ENCODE data around the gene TSHZ1. TPM values are rescaled to one million over a fixed set of nuclear protein-coding genes. Genes with fewer than 3 reads are reported as not detected.

The TSHZ1 gene
- total RNA-seq, 2 experiments from 2014 or later: 5.9 to 9.5 TPM

GRCh38 chr18:75309564-75309963 lies 99.0 kb downstream of the TSHZ1 start:
- CTCF ChIA-PET (ENCODE audit: unreplicated experiment): no interaction called here
- Histone ChIP-seq H3K9me2 (ENCODE audit: insufficient read depth, low read length) (no peaks in the 10 kb centered on the region), H3K79me2 (ENCODE audit: insufficient read depth, low read depth, low read length) (no peaks in the 10 kb centered on the region), H4K20me1 (ENCODE audit: insufficient read depth, low read length) (no peaks in the 10 kb centered on the region), H3K9me3 (ENCODE audit: low read length) (no peaks in the 10 kb centered on the region), H3K27ac (ENCODE audit: low read depth, low read length, poor library complexity, severe bottlenecking) (no peak overlapping the region), H2AFZ (ENCODE audit: low read length) (no peak overlapping the region), H3K4me3 (ENCODE audit: low read depth, low read length, poor library complexity, severe bottlenecking) (no peak overlapping the region), H3K36me3 (ENCODE audit: insufficient read depth, low read length) (no peaks in the 10 kb centered on the region), H3K4me1 (ENCODE audit: insufficient read depth, low read length, poor library complexity, severe bottlenecking) (no peaks in the 10 kb centered on the region), H3K4me2 (ENCODE audit: low read length) (no peak overlapping the region)
- BruUV-seq (replicated peaks): no TSS peak
- POLR2A ChIA-PET: no interaction called here
- DNase-seq (ENCODE audit: low spot score): no peak
- intact Hi-C loops (cut with micrococcal nuclease; ENCODE audit: unreplicated experiment): no loop called here
- TF ChIP-seq CTCF (conservative IDR thresholded peaks at IDR 0.05; ENCODE audit: low read length) (no peak), EZH2phosphoT487 (IDR thresholded peaks at IDR 0.05; ENCODE audit: borderline replicate concordance, low read depth, low read length) (no peak)

DNA sequence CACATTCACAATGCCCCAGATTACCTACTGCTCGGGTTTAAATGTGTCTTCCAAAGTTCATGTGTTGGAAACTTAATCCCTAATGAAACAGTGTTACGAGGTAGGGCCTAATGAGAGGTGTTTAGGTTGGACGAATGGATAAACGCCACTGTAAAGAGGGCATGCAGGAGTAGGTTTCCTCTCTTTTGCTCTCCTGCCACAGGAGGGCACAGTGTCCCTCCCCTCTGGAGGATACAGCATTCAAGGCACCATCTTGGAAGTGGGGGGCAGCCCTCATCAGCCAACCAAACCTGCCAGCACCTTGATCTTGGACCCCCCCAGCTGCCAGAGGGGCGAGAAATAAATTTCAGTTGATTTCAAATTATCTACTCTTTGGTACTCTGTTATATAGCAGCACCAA lies 103.5 kb downstream of the TSHZ1 start:
- no peak for TF ChIP-seq CTCF (conservative IDR thresholded peaks at IDR 0.05; ENCODE audit: low read length)
- H3K79me2 ChIP-seq (ENCODE audit: insufficient read depth, low read depth, low read length): no peaks in the 10 kb centered on the region
- ChIA-PET POLR2A (no interaction called here), CTCF (ENCODE audit: unreplicated experiment) (no interaction called here)
- no peaks in the 10 kb centered on the region for H3K4me1 ChIP-seq (ENCODE audit: insufficient read depth, low read length, poor library complexity, severe bottlenecking)
- H2AFZ ChIP-seq (ENCODE audit: low read length): no peak overlapping the region
- no peak overlapping the region for H3K27ac ChIP-seq (ENCODE audit: low read depth, low read length, poor library complexity, severe bottlenecking)
- no peaks in the 10 kb centered on the region for H4K20me1 ChIP-seq (ENCODE audit: insufficient read depth, low read length)
- H3K9me3 ChIP-seq (ENCODE audit: low read length): no peaks in the 10 kb centered on the region
- H3K36me3 ChIP-seq (ENCODE audit: insufficient read depth, low read length): no peaks in the 10 kb centered on the region
- H3K9me2 ChIP-seq (ENCODE audit: insufficient read depth, low read length): no peaks in the 10 kb centered on the region
- no peak overlapping the region for H3K4me2 ChIP-seq (ENCODE audit: low read length)
- no peak for DNase-seq (ENCODE audit: low spot score)
- intact Hi-C loops (cut with micrococcal nuclease; ENCODE audit: unreplicated experiment): no loop called here
- H3K4me3 ChIP-seq (ENCODE audit: low read depth, low read length, poor library complexity, severe bottlenecking): no peak overlapping the region
- BruUV-seq (replicated peaks): no TSS peak

- no peak for TF ChIP-seq CTCF (conservative IDR thresholded peaks at IDR 0.05; ENCODE audit: low read length)
- no peak for TF ChIP-seq EZH2phosphoT487 (IDR thresholded peaks at IDR 0.05; ENCODE audit: borderline replicate concordance, low read depth, low read length)
- no peaks in the 10 kb centered on the region for H3K79me2 ChIP-seq (ENCODE audit: insufficient read depth, low read depth, low read length)
- H3K9me2 ChIP-seq (ENCODE audit: insufficient read depth, low read length): no peaks in the 10 kb centered on the region
- no peak overlapping the region for H3K4me3 ChIP-seq (ENCODE audit: low read depth, low read length, poor library complexity, severe bottlenecking)
- no peaks in the 10 kb centered on the region for H3K9me3 ChIP-seq (ENCODE audit: low read length)
- H3K4me2 ChIP-seq (ENCODE audit: low read length): no peak overlapping the region
- intact Hi-C loops (cut with micrococcal nuclease; ENCODE audit: unreplicated experiment): no loop called here
- H3K4me1 ChIP-seq (ENCODE audit: insufficient read depth, low read length, poor library complexity, severe bottlenecking): no peaks in the 10 kb centered on the region
- BruUV-seq (replicated peaks): no TSS peak
- ChIA-PET POLR2A (no interaction called here), CTCF (ENCODE audit: unreplicated experiment) (no interaction called here)
- H4K20me1 ChIP-seq (ENCODE audit: insufficient read depth, low read length): no peaks in the 10 kb centered on the region
- no peak overlapping the region for H2AFZ ChIP-seq (ENCODE audit: low read length)
- DNase-seq (ENCODE audit: low spot score): no peak
- H3K36me3 ChIP-seq (ENCODE audit: insufficient read depth, low read length): no peaks in the 10 kb centered on the region
- no peak overlapping the region for H3K27ac ChIP-seq (ENCODE audit: low read depth, low read length, poor library complexity, severe bottlenecking)
Measured at GRCh38 chr18:75314606-75315005, 104.0 kb downstream of the TSHZ1 start.
